CD4-positive, alpha-beta T cell (primary cell): ENCODE data around the gene SSBP3. TPM values are rescaled to one million over a fixed set of nuclear protein-coding genes. Genes with fewer than 3 reads are reported as not detected.

Experiments
- ATAC-seq: fragments of 200-7000 bp; cut with Tn5 transposase; one replicate; pipeline ENCODE4 v1.10.0; 2022; ENCODE audit warnings: mild to moderate bottlenecking; ENCODE audit not compliant: poor library complexity
- CTCF ChIA-PET: fragments of 350-600 bp; sonication (Branson Sonifier 250); formaldehyde crosslinking; loops from one replicate; lab custom pipeline; 2021; ENCODE audit warnings: antibody characterized with exemption, inconsistent platforms; lab: Charles Lee
- POLR2A ChIA-PET: fragments of 350-600 bp; sonication (Branson Sonifier 250); formaldehyde crosslinking; loops from one replicate; lab custom pipeline; 2021; ENCODE audit warnings: antibody characterized with exemption, inconsistent platforms; lab: Charles Lee
- DNase-seq, 14 experiments: peaks; one replicate each; pipeline ENCODE4 v3.0.0-alpha.2; 2013 to 2020; ENCODE audit warnings: mixed read lengths in 2 of 14
- H3K27ac ChIP-seq, 2 donors: one replicate each; pipeline versions ENCODE4 v1.5.1 to v1.7.0; 2013; ENCODE audit warnings: low read length in 2 of 2, low read depth in 1 of 2, mild to moderate bottlenecking in 1 of 2
- H3K27me3 ChIP-seq, 2 experiments: 1 replicate in 1 of 2; 2 replicates in 1 of 2; pipeline versions ENCODE4 v1.6.1 to v1.7.0; 2013; ENCODE audit warnings: low read length in 2 of 2, control low read depth in 1 of 2, mild to moderate bottlenecking in 1 of 2, moderate library complexity in 1 of 2; ENCODE audit not compliant: insufficient read depth in 2 of 2, control insufficient read depth in 1 of 2
- H3K36me3 ChIP-seq: one replicate; pipeline ENCODE4 v1.6.1; 2013; ENCODE audit warnings: low read length, control low read depth; ENCODE audit not compliant: insufficient read depth
- H3K4me1 ChIP-seq: one replicate; pipeline ENCODE4 v1.6.1; 2013; ENCODE audit warnings: low read length, control low read depth; ENCODE audit not compliant: insufficient read depth
- H3K4me3 ChIP-seq: one replicate; pipeline ENCODE4 v1.5.1; 2013; ENCODE audit warnings: mild to moderate bottlenecking, low read length, moderate library complexity
- H3K9me3 ChIP-seq, 2 experiments: 1 replicate in 1 of 2; 2 replicates in 1 of 2; pipeline versions ENCODE4 v1.6.1 to v1.7.0; 2013; ENCODE audit warnings: low read length in 2 of 2, mild to moderate bottlenecking in 2 of 2, control low read depth in 1 of 2, moderate library complexity in 1 of 2; ENCODE audit not compliant: control insufficient read depth in 1 of 2, insufficient read depth in 1 of 2
- H3K27ac Mint-ChIP-seq: one replicate; pipeline ENCODE4 v1.8.0; 2020; ENCODE audit warnings: mixed read lengths
- H3K27me3 Mint-ChIP-seq: one replicate; pipeline ENCODE4 v1.8.0; 2021; ENCODE audit warnings: mixed read lengths
- H3K36me3 Mint-ChIP-seq: one replicate; pipeline ENCODE4 v1.8.0; 2021; ENCODE audit warnings: low read depth, mixed read lengths
- H3K4me1 Mint-ChIP-seq: one replicate; pipeline ENCODE4 v1.8.0; 2021; ENCODE audit warnings: low read depth, mixed read lengths
- H3K4me3 Mint-ChIP-seq: one replicate; pipeline ENCODE4 v1.8.0; 2020; ENCODE audit warnings: mild to moderate bottlenecking, mixed read lengths
- H3K9me3 Mint-ChIP-seq: one replicate; pipeline ENCODE4 v1.8.0; 2020; ENCODE audit warnings: mixed read lengths
- CTCF ChIP-seq: fragments of 200-600 bp; IDR thresholded peaks from one replicate; pipeline ENCODE4 v1.8.0; 2022; ENCODE audit warnings: antibody characterized with exemption, mild to moderate bottlenecking
- intact Hi-C, 2 experiments: fragments of 100-400 bp; cut with DNase I in 1 of 2; cut with micrococcal nuclease in 1 of 2; formaldehyde crosslinking; loops; one replicate each; pipeline versions ENCODE4 v1.15.1 to v1.9.0; 2023 to 2025; cut with DNase I, micrococcal nuclease
- total RNA-seq, 174 experiments: library from RNA in 2 of 174; stranded (reverse) in 2 of 174; gene quantifications; one replicate each; pipeline ENCODE4 v1.2.3 and lab custom pipeline; 2021 to 2026

Gene SSBP3
- total RNA-seq, 2 experiments from 2014 or later: 50.6 to 52.4 TPM

GRCh38 chr1:54276617-54277450 lies 129.4 kb downstream of the SSBP3 start:
- H3K27ac ChIP-seq: no peak overlapping the region
- ChIA-PET POLR2A (interaction anchor here (0.8 to 1.3 kb wide), 4 partner anchors 9 to 77 kb away, joined by 3 to 5 read pairs (median 4); partner anchors contain the start of genes CYB5RL and MRPL37), CTCF (interaction anchor here (1.2 to 1.6 kb wide), 2 partner anchors 11 to 212 kb away, joined by 3 read pairs; no protein-coding TSS in a partner anchor)
- Mint-ChIP-seq H3K27me3 (no peaks in the 10 kb centered on the region), H3K36me3 (peaks cover 20% of the 10 kb centered on the region), H3K27ac (peak overlapping the region; percentile 85), H3K4me1 (peaks cover 64% of the 10 kb centered on the region), H3K9me3 (no peaks in the 10 kb centered on the region), H3K4me3 (peak overlapping the region; percentile 76)
- ATAC-seq: no peak
- H3K9me3 ChIP-seq: no peaks in the 10 kb centered on the region
- no peak overlapping the region for H3K4me3 ChIP-seq
- peaks cover 57% of the 10 kb centered on the region for H3K4me1 ChIP-seq
- H3K36me3 ChIP-seq: peaks cover 27% of the 10 kb centered on the region
- DNase-seq: no peak
- intact Hi-C loops: no loop called here
- no peaks in the 10 kb centered on the region for H3K27me3 ChIP-seq
- TF ChIP-seq CTCF: no peak

- no peak overlapping the region for H3K4me3 Mint-ChIP-seq
- Histone ChIP-seq H3K4me3 (no peak overlapping the region), H3K27ac (no peak overlapping the region), H3K9me3 (no peaks in the 10 kb centered on the region), H3K27me3 (no peaks in the 10 kb centered on the region), H3K4me1 (peaks cover 43% of the 10 kb centered on the region), H3K36me3 (peaks cover 17% of the 10 kb centered on the region)
- intact Hi-C loops: no loop called here
- peak overlapping the region; percentile 39 for H3K27ac Mint-ChIP-seq
- H3K27me3 Mint-ChIP-seq: no peaks in the 10 kb centered on the region
- DNase-seq (no peak), ATAC-seq (no peak)
- no peaks in the 10 kb centered on the region for H3K9me3 Mint-ChIP-seq
- no peak for TF ChIP-seq CTCF
- ChIA-PET CTCF (interaction anchor here (1.6 kb wide), 1 partner anchor 214 kb away, joined by 3 read pairs; no protein-coding TSS in a partner anchor), POLR2A (interaction anchor here (1.1 kb wide), 1 partner anchor 9 kb away, joined by 3 read pairs; no protein-coding TSS in a partner anchor)
- peaks cover 59% of the 10 kb centered on the region for H3K4me1 Mint-ChIP-seq
- peaks cover 16% of the 10 kb centered on the region for H3K36me3 Mint-ChIP-seq
Observed at GRCh38 chr1:54275349-54275748, 130.8 kb downstream of the SSBP3 start.

- no peaks in the 10 kb centered on the region for H3K9me3 ChIP-seq
- H3K27ac ChIP-seq: no peak overlapping the region
- POLR2A ChIA-PET: interaction anchor here (1.1 kb wide), 1 partner anchor 10 kb away, joined by 3 read pairs; no protein-coding TSS in a partner anchor
- Mint-ChIP-seq H3K9me3 (no peaks in the 10 kb centered on the region), H3K27ac (peak overlapping the region; percentile 47), H3K4me3 (no peak overlapping the region), H3K4me1 (peaks cover 58% of the 10 kb centered on the region), H3K27me3 (no peaks in the 10 kb centered on the region), H3K36me3 (peaks cover 11% of the 10 kb centered on the region)
- peaks cover 38% of the 10 kb centered on the region for H3K4me1 ChIP-seq
- no peaks in the 10 kb centered on the region for H3K27me3 ChIP-seq
- TF ChIP-seq CTCF: no peak
- no peak overlapping the region for H3K4me3 ChIP-seq
- intact Hi-C loops: no loop called here
- H3K36me3 ChIP-seq: peaks cover 12% of the 10 kb centered on the region
- ATAC-seq (no peak), DNase-seq (no peak)
- CTCF ChIA-PET: interaction anchor here (1.6 kb wide), 1 partner anchor 214 kb away, joined by 3 read pairs; no protein-coding TSS in a partner anchor
Observed at GRCh38 chr1:54274881-54275280, 131.3 kb downstream of the SSBP3 start.
